WTC11 (cell line): Measurements from ENCODE around the gene NTRK3.

Experiments
- ATF3 ChIP-seq: sonication (generic); formaldehyde crosslinking; conservative IDR thresholded peaks from 2 replicates; pipeline ENCODE4 v1.8.1; 2022; ENCODE audit warnings: mild to moderate bottlenecking, missing genetic modification reagents
- CREM ChIP-seq: sonication (generic); formaldehyde crosslinking; IDR thresholded peaks from 2 replicates; pipeline ENCODE4 v1.8.1; 2022; ENCODE audit warnings: mild to moderate bottlenecking, missing genetic modification reagents, moderate library complexity
- CTCF ChIP-seq: fragments of 200-600 bp; IDR thresholded peaks from 2 replicates; pipeline ENCODE4 v1.8.0; 2022; ENCODE audit warnings: antibody characterized with exemption
- E2F5 ChIP-seq: sonication (generic); formaldehyde crosslinking; IDR thresholded peaks from 2 replicates; pipeline ENCODE4 v1.8.1; 2022; ENCODE audit warnings: mild to moderate bottlenecking, moderate library complexity, missing genetic modification reagents
- ETV6 ChIP-seq: sonication (generic); formaldehyde crosslinking; IDR thresholded peaks from 2 replicates; pipeline ENCODE4 v1.8.1; 2022; ENCODE audit warnings: mild to moderate bottlenecking, missing genetic modification reagents
- FOXJ3 ChIP-seq: sonication (generic); formaldehyde crosslinking; IDR thresholded peaks from 2 replicates; pipeline ENCODE4 v1.9.0; 2021; ENCODE audit warnings: missing genetic modification reagents, mild to moderate bottlenecking, borderline replicate concordance
- FOXP4 ChIP-seq: sonication (generic); formaldehyde crosslinking; IDR thresholded peaks from 2 replicates; pipeline ENCODE4 v1.8.0; 2022; ENCODE audit warnings: mild to moderate bottlenecking, missing genetic modification reagents
- GABPB1 ChIP-seq: sonication (generic); formaldehyde crosslinking; IDR thresholded peaks from 2 replicates; pipeline ENCODE4 v1.8.1; 2023; ENCODE audit warnings: mild to moderate bottlenecking, missing genetic modification reagents
- IRF1 ChIP-seq: sonication (generic); formaldehyde crosslinking; IDR thresholded peaks from 2 replicates; pipeline ENCODE4 v1.8.0; 2023; ENCODE audit warnings: missing genetic modification reagents
- PRDM15 ChIP-seq: sonication (generic); formaldehyde crosslinking; IDR thresholded peaks from 2 replicates; pipeline ENCODE4 v1.8.0; 2022; ENCODE audit warnings: missing genetic modification reagents
- TCF7 ChIP-seq: sonication (generic); formaldehyde crosslinking; IDR thresholded peaks from 2 replicates; pipeline ENCODE4 v1.8.0; 2022; ENCODE audit warnings: mild to moderate bottlenecking, low read depth, missing genetic modification reagents, moderate library complexity
- ZNF263 ChIP-seq: sonication (generic); formaldehyde crosslinking; IDR thresholded peaks from 2 replicates; pipeline ENCODE4 v1.8.1; 2022; ENCODE audit warnings: low read depth, mild to moderate bottlenecking, moderate library complexity, missing genetic modification reagents
- TF ChIP-seq, protein P1 (sequence below): sonication (generic); formaldehyde crosslinking; IDR thresholded peaks from 2 replicates; pipeline ENCODE4 v1.8.1; 2023; ENCODE audit warnings: mild to moderate bottlenecking, missing genetic modification reagents, moderate library complexity
- TF ChIP-seq, protein P2 (sequence below): sonication (generic); formaldehyde crosslinking; IDR thresholded peaks from 2 replicates; pipeline ENCODE4 v1.8.0; 2022; ENCODE audit warnings: mild to moderate bottlenecking, missing genetic modification reagents

- TF ChIP-seq CTCF (no peak), ETV6 (CRISPR knock-in tag) (no peak), TCF7 (CRISPR knock-in tag) (no peak), ATF3 (CRISPR knock-in tag) (no peak), FOXJ3 (no peak), CREM (CRISPR knock-in tag) (no peak), PRDM15 (no peak), ZNF263 (CRISPR knock-in tag) (no peak), E2F5 (no peak), GABPB1 (no peak), FOXP4 (CRISPR knock-in tag) (no peak), IRF1 (CRISPR knock-in tag) (no peak)
- TF ChIP-seq, protein P1, sequence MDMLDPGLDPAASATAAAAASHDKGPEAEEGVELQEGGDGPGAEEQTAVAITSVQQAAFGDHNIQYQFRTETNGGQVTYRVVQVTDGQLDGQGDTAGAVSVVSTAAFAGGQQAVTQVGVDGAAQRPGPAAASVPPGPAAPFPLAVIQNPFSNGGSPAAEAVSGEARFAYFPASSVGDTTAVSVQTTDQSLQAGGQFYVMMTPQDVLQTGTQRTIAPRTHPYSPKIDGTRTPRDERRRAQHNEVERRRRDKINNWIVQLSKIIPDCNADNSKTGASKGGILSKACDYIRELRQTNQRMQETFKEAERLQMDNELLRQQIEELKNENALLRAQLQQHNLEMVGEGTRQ (CRISPR knock-in tag), result no peak
- TF ChIP-seq, protein P2, sequence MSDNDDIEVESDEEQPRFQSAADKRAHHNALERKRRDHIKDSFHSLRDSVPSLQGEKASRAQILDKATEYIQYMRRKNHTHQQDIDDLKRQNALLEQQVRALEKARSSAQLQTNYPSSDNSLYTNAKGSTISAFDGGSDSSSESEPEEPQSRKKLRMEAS (CRISPR knock-in tag), result no peak
Measured at GRCh38 chr15:88043396-88043795, 213.1 kb downstream of the NTRK3 start.
